Measurements from ENCODE around the gene NBPF4.

- TF ChIP-seq POLR2AphosphoS5 (IDR thresholded peaks at IDR 0.05; ENCODE audit: low read depth) (no peak), EZH2 (IDR thresholded peaks at IDR 0.05; ENCODE audit: low read depth, unreplicated experiment) (no peak), JUNB (IDR thresholded peaks at IDR 0.05; ENCODE audit: unreplicated experiment) (no peak), CREB1 (CRISPR knock-in tag; IDR thresholded peaks at IDR 0.05; ENCODE audit: low read depth) (no peak), REST (IDR thresholded peaks at IDR 0.05; ENCODE audit: unreplicated experiment) (no peak), EZH2phosphoT487 (IDR thresholded peaks at IDR 0.05; ENCODE audit: unreplicated experiment) (no peak), NANOG (IDR thresholded peaks at IDR 0.05; ENCODE audit: borderline replicate concordance) (no peak), ZNF331 (CRISPR knock-in tag; IDR thresholded peaks at IDR 0.05; ENCODE audit: low read depth) (no peak)
- TF ChIP-seq, protein P1, sequence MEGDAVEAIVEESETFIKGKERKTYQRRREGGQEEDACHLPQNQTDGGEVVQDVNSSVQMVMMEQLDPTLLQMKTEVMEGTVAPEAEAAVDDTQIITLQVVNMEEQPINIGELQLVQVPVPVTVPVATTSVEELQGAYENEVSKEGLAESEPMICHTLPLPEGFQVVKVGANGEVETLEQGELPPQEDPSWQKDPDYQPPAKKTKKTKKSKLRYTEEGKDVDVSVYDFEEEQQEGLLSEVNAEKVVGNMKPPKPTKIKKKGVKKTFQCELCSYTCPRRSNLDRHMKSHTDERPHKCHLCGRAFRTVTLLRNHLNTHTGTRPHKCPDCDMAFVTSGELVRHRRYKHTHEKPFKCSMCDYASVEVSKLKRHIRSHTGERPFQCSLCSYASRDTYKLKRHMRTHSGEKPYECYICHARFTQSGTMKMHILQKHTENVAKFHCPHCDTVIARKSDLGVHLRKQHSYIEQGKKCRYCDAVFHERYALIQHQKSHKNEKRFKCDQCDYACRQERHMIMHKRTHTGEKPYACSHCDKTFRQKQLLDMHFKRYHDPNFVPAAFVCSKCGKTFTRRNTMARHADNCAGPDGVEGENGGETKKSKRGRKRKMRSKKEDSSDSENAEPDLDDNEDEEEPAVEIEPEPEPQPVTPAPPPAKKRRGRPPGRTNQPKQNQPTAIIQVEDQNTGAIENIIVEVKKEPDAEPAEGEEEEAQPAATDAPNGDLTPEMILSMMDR (conservative IDR thresholded peaks at IDR 0.05; ENCODE audit: low read depth in 2 of 2): no peak
- TF ChIP-seq, protein P2, sequence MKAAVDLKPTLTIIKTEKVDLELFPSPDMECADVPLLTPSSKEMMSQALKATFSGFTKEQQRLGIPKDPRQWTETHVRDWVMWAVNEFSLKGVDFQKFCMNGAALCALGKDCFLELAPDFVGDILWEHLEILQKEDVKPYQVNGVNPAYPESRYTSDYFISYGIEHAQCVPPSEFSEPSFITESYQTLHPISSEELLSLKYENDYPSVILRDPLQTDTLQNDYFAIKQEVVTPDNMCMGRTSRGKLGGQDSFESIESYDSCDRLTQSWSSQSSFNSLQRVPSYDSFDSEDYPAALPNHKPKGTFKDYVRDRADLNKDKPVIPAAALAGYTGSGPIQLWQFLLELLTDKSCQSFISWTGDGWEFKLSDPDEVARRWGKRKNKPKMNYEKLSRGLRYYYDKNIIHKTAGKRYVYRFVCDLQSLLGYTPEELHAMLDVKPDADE (IDR thresholded peaks at IDR 0.05): no peak
Observed at GRCh38 chr1:108211014-108211413, 32.9 kb downstream of the NBPF4 start.
